RWPE1 (cell line): ENCODE data around the gene SNTG2.

Source experiments
- CTCF ChIA-PET: fragments of 350-600 bp; sonication (Branson Sonifier 250); formaldehyde crosslinking; extraction: SDS; loops from one replicate; lab custom pipeline; 2021; lab: Yijun Ruan, JAX
- POLR2A ChIA-PET: fragments of 400-600 bp; formaldehyde crosslinking; extraction: SDS; loops from one replicate; lab custom pipeline; 2020; ENCODE audit warnings: antibody characterized with exemption; ENCODE audit not compliant: low non-redundant PET; lab: Yijun Ruan, JAX
- DNase-seq: peaks from one replicate; pipeline ENCODE4 v3.0.0; 2012; ENCODE audit warnings: low spot score
- H3K27ac ChIP-seq: fragments of 450-650 bp; 2 replicates; pipeline ENCODE4 v1.5.1; 2017
- TF ChIP-seq, protein P1 (sequence below): fragments of 450-650 bp; conservative IDR thresholded peaks from 2 replicates; pipeline ENCODE4 v1.5.1; 2017; ENCODE audit warnings: low read depth, mild to moderate bottlenecking

SNTG2 gene

GRCh38 chr2:1011985-1012384, 61.3 kb downstream of the SNTG2 start:
- DNase-seq: no peak
- POLR2A ChIA-PET: no interaction called here
- TF ChIP-seq, protein P1, sequence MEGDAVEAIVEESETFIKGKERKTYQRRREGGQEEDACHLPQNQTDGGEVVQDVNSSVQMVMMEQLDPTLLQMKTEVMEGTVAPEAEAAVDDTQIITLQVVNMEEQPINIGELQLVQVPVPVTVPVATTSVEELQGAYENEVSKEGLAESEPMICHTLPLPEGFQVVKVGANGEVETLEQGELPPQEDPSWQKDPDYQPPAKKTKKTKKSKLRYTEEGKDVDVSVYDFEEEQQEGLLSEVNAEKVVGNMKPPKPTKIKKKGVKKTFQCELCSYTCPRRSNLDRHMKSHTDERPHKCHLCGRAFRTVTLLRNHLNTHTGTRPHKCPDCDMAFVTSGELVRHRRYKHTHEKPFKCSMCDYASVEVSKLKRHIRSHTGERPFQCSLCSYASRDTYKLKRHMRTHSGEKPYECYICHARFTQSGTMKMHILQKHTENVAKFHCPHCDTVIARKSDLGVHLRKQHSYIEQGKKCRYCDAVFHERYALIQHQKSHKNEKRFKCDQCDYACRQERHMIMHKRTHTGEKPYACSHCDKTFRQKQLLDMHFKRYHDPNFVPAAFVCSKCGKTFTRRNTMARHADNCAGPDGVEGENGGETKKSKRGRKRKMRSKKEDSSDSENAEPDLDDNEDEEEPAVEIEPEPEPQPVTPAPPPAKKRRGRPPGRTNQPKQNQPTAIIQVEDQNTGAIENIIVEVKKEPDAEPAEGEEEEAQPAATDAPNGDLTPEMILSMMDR: no peak
- H3K27ac ChIP-seq: no peak overlapping the region
- CTCF ChIA-PET: no interaction called here

DNA sequence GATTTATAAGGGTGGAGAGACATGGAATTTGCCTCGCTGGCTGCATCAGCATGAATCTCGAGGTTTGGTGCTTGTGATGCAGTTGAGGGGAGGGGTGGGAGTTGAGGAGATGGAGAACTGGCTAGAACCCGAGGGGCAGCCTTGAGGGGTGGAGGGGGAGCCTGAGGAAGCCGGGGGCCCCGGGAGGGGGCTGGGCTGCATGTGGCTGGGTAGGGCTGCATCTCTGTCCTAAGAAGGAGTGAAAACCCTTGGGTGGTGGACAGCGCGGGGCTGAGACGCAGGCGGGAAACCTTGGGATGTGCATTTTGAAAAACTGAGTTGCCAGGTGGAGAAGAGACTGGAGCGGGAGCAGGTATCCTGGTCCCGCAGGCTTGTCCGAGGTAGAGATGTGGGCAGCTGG, 64.2 kb downstream of the SNTG2 start:
- POLR2A ChIA-PET: no interaction called here

DNA sequence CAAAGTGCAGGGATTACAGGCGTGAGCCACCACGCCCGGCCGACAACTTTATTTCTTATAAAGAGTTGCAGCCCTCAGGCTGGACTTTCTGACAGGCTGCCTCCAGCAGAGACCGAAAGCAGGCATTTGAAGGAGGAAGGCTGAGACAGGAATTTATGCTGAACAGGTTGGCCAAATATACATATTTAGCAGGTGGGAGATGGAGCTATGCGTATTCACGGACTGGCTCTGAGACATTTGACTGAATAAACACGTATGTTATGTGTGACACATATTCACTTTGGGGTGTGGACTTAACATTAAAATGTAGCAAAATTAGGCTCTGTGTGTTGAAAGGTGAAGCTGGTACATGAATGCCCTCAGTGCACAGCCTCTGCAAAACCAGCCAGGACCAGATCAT, 65.9 kb downstream of the SNTG2 start:
- TF ChIP-seq, protein P1: no peak
- ChIA-PET CTCF (interaction anchor here (0.6 kb wide), 1 partner anchor 1174 kb away, joined by 3 read pairs; no protein-coding TSS in a partner anchor), POLR2A (no interaction called here)
- DNase-seq: no peak
- H3K27ac ChIP-seq: no peak overlapping the region

More for the DNA sequence above, 64.2 kb downstream of the SNTG2 start:
- no peak for DNase-seq
- TF ChIP-seq, protein P1: no peak
- CTCF ChIA-PET: no interaction called here
- H3K27ac ChIP-seq: no peak overlapping the region

DNA sequence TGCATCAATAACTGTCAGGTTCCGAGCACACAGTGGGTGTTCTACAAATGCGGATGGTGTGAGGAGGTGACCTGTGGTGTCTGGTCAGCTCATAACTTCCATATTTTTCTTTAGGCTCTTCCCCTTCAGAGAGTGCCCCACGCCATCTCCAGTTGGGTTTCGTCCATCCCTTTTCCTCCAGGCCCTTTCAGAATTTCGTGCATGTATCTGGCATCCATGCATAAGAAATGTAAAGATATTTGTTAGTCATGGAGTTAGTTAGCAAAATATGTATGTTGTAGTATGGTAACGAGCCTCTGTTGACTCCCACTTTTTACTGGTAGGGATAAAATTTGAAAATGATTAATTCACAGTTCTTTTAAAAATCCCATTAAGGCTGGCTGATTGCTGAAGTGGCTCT, 67.2 kb downstream of the SNTG2 start:
- TF ChIP-seq, protein P1: no peak
- H3K27ac ChIP-seq: no peak overlapping the region
- ChIA-PET CTCF (interaction anchor here (0.7 to 1.0 kb wide), 2 partner anchors 112 to 533 kb away, joined by 3 to 4 read pairs; no protein-coding TSS in a partner anchor), POLR2A (no interaction called here)
- no peak for DNase-seq

DNA sequence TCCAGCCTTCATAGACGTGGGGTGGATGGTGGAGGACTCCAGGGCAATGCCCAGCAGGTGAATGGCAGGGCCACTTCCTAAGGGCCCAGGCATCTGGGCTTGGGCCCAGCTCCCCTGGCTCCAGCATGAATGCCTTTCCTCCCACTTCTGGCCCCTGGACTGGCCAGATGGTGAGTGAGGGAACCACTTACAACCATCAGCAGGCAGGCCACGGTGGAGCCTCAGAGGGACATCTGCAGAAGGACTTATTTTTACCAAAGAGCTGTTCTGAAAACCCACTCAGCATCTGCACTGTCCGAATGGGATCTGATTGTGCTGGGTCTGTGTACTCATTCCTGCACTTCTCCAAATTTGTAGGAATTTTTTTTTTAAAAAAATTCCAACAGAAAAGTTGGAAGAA, 69.6 kb downstream of the SNTG2 start:
- DNase-seq: no peak
- POLR2A ChIA-PET: no interaction called here
- TF ChIP-seq, protein P1: no peak
- H3K27ac ChIP-seq: no peak overlapping the region
- CTCF ChIA-PET: no interaction called here

DNA sequence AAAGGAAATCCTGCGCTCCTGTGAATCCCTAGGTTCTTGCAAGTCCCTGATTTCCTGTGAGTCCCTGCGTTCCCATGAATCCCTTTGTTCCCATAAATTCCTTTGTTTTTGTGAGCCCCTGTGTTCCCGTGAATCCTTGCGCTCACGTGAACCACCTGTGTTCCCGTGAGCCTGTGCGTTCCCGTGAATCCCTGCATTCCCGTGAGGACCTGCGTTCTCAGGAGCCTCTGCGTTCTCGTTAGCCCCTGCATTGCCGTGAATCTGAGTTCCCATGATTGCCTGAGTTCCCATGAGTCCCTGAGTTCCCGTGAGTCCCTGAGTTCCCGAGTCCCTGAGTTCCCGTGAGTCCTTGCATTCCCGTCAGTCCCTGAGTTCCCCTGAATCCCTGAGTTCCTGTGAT, 71.5 kb downstream of the SNTG2 start:
- POLR2A ChIA-PET: no interaction called here
- TF ChIP-seq, protein P1: no peak
- no peak overlapping the region for H3K27ac ChIP-seq
- DNase-seq: no peak
- CTCF ChIA-PET: no interaction called here
